GM19463 (cell line): Measurements from ENCODE around the gene GRK5.
"Not testable (repeated sequence)": the region's sequence is repeated elsewhere in the genome, so short reads cannot be mapped to it uniquely, and the experiment has no call there.

Experiments used
- ATAC-seq: cut with Tn5 transposase; IDR thresholded peaks from one replicate; pipeline ENCODE4 v1.9.1; 2021; ENCODE audit warnings: mild to moderate bottlenecking, moderate library complexity; ENCODE audit not compliant: unreplicated experiment

The GRK5 gene

GRCh38 chr10:119272338-119272734, 65.0 kb downstream of the GRK5 start:
- not testable (repeated sequence) for ATAC-seq

GRCh38 chr10:119272736-119273135, 65.4 kb downstream of the GRK5 start:
- no peak for ATAC-seq

GRCh38 chr10:119273413-119273812, 66.0 kb downstream of the GRK5 start:
- ATAC-seq, result no peak

- ATAC-seq, result no peak
These were observed 67.2 kb downstream of the GRK5 start for GRCh38 chr10:119274519-119275045.

- no peak for ATAC-seq
These were observed 67.7 kb downstream of the GRK5 start for GRCh38 chr10:119275085-119275484.

GRCh38 chr10:119276194-119276593, 68.8 kb downstream of the GRK5 start:
- ATAC-seq, result not testable (repeated sequence)

- ATAC-seq, result no peak
These were observed 70.8 kb downstream of the GRK5 start for GRCh38 chr10:119278126-119278709.

- no peak for ATAC-seq
These were observed 72.1 kb downstream of the GRK5 start for GRCh38 chr10:119279441-119279840.

GRCh38 chr10:119281581-119282071, 74.3 kb downstream of the GRK5 start:
- no peak for ATAC-seq

- no peak for ATAC-seq
These were observed 75.1 kb downstream of the GRK5 start for GRCh38 chr10:119282446-119282845.

GRCh38 chr10:119283387-119283786, 76.0 kb downstream of the GRK5 start:
- no peak for ATAC-seq

GRCh38 chr10:119283818-119284217, 76.4 kb downstream of the GRK5 start:
- peak; percentile 87 for ATAC-seq

GRCh38 chr10:119284679-119285096, 77.3 kb downstream of the GRK5 start:
- no peak for ATAC-seq

GRCh38 chr10:119285495-119286267, 78.3 kb downstream of the GRK5 start:
- ATAC-seq, result no peak

- ATAC-seq, result no peak
These were observed 79.1 kb downstream of the GRK5 start for GRCh38 chr10:119286516-119286915.

GRCh38 chr10:119286983-119287633, 79.7 kb downstream of the GRK5 start:
- no peak for ATAC-seq

- no peak for ATAC-seq
These were observed 81.2 kb downstream of the GRK5 start for GRCh38 chr10:119288574-119289001.

GRCh38 chr10:119289227-119289920, 82.0 kb downstream of the GRK5 start:
- no peak for ATAC-seq

GRCh38 chr10:119290301-119291048, 83.1 kb downstream of the GRK5 start:
- ATAC-seq, result no peak

GRCh38 chr10:119291223-119291900, 84.0 kb downstream of the GRK5 start:
- no peak for ATAC-seq
